GM12874 (cell line): Measurements from ENCODE around the gene PRICKLE1.

Source experiments
- CTCF ChIP-seq: IDR thresholded peaks from 2 replicates; pipeline ENCODE4 v1.5.1; 2011; ENCODE audit warnings: low read depth, mild to moderate bottlenecking, control low read depth, low read length, moderate library complexity; ENCODE audit not compliant: insufficient read depth

The PRICKLE1 gene

DNA sequence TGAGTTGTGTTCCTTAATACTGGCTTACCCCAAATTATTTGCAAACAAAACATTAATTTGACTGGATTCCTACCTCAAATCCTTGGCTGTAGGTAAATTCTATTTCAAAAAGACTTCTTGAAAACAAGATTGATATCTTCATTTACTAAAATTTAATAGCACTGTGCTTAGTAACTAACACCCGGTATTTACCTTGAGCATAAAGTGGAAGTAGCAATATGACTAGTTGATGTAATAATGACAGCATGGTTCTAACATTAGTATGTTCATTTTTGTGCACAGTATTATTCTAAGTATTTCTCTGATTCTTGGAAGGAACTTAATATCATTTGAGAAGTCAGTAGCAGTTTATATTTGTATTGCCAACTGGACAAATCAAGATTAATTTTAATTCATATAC, 166.8 kb downstream of the PRICKLE1 start:
- no peak for TF ChIP-seq CTCF

DNA sequence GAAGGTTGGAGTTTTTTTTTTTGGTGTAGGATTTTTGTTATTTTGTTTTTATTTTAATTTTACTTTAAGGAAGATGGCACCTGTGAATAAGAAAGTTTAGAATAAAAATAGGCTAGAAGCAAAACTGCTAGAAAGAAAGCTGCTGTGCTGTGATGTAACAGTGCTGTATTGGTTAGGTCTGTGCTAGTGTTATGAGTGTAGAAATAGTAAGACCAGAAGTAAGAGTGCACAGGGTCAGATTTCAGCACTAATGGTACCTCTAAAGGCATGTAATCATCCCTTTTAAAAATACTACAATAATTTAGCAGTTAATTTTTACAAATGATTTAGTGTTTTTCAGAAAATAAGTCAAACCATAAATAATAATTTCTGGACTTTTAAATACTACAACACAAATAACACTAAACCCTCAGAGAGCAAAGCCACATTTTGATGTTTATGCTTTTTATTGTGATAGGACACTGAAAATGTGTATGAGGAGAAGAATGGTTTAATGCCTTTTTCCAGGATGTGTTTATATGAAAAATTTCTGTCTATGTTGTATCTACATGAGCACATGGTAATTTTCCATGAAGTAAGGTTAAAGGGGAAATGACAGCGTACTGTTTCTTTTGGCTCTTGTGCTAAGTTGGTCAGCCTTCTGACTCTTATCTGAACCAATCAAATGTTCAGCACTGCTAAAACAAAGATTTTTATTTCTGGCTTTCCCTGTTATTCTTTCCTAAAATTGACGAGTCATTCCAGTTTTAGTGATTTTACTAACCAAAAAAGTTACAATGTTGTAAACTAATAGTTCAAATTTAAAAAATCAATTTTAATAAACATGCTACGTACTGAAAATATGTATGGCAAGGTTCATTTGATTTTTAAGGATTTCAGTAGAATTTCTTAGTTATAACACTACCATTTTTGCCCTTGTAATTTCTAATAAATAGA, 167.4 kb downstream of the PRICKLE1 start:
- no peak for TF ChIP-seq CTCF

DNA sequence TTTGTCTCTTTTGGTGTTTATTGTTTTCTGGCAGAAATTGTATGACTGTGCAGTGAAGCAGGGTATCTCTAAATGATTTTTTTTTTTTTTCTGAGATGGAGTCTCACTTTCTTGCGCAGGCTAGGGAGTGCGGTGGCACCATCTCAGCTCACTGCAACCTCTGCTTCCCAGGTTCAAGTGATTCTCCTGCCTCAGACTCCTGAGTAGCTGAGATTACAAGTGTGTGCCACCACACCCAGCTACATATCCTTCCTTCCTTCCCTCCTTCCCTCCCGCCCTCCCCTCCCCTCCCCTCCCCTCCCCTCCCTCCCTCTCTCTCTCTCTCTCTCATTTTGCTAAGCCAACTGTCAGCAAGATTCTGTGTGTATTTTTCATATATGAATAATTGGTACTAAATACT, 169.2 kb downstream of the PRICKLE1 start:
- TF ChIP-seq CTCF, result no peak

DNA sequence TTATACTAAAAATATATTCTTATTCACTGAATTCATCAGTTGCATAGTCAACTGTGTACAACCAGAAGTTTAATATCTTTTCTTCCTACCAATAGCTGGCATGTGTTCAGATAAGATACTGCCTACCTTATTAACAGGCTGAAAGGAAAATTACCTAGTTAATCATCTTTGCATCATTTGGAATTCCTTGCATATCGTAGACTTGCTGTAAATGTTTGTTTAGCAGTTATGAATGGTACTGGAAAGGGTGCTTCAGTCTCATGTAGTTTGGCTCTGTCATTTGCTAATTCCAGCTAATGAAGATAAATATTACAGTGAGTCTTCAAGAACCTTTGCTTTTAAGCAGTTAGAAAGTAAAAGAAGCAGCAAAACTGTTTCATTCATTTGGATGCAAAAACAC, 179.2 kb downstream of the PRICKLE1 start:
- TF ChIP-seq CTCF, result no peak

DNA sequence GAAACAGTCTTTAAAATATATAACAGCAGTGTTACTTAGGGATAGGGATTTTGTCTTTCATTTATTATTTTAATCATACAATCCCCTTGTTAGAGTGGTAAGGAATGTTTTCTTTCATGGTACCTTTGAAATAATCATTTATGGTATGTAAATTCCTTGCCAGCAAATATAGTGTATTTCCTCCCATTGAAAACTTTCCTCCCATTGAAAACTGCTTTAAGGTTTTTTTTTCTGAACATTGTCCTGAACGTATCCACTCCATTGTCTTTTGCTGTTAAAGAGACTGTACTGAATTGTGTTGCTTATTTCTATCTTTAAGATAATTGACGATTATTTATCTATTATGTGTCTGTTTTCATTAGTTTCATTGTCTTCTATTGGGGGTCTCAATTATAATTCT, 180.1 kb downstream of the PRICKLE1 start:
- no peak for TF ChIP-seq CTCF

DNA sequence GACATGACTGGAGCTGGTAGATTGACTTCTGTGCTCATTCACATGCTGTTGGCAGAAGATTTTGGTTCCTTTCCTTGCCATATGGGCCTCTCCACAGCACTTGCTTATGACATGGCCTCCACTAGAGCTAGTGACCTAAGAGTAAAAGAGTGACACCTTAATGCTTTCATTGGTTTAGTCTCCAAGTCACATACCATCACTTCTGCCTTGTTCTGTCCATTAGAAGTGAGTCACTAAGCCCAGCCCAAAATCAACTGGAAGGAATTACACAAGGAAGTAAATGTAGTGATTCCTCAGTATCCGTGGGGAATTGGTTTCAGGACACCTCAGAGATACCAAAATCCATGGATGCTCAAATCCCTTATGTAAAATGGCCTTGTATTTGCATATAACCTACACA, 182.2 kb downstream of the PRICKLE1 start:
- no peak for TF ChIP-seq CTCF
